ENCODE results near the gene LDHAL6A.

LDHAL6A gene

DNA sequence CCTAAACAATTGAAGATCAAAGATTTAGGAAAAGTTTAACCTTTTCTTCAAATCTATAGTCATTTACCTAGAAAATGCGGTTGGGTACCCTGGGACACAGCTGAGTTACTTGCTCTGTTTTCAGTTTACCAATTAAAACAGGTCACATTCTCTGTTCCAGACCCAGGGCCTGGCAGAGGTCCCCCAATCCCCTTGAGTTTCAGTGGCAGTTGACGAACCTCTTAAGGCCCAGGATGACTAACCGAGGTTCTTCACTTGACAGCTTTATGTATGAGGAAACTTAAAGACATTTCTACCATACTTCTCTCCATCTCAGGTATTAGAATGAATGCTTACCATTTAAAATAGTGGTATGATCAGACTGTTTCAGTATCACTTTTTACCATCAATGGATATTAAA, 16.3 kb downstream of the LDHAL6A start:
- Histone ChIP-seq H3K36me3 (ENCODE audit: insufficient read depth, low read length) (peaks cover 8% of the 10 kb centered on the region; the same call in 1 of the 2 replicates), H2AFZ (ENCODE audit: low read length) (no peak overlapping the region), H4K20me1 (ENCODE audit: insufficient read depth, low read length, poor library complexity, severe bottlenecking) (no peaks in the 10 kb centered on the region), H3K4me2 (ENCODE audit: low read depth, low read length, poor library complexity, severe bottlenecking) (no peak overlapping the region), H3K9me3 (ENCODE audit: insufficient read depth, low read depth, low read length) (no peaks in the 10 kb centered on the region), H3K79me2 (ENCODE audit: insufficient read depth, low read length) (no peaks in the 10 kb centered on the region), H3K9me2 (replicated peaks; ENCODE audit: low read depth, low read length) (no peaks in the 10 kb centered on the region), H3K4me3 (ENCODE audit: low read length, poor library complexity, severe bottlenecking) (no peak overlapping the region), H3K27me3 (ENCODE audit: insufficient read depth, low read length, poor library complexity, severe bottlenecking) (no peaks in the 10 kb centered on the region), H3K4me1 (ENCODE audit: insufficient read depth, low read length, poor library complexity, severe bottlenecking) (no peaks in the 10 kb centered on the region), H3F3A (ENCODE audit: low read depth) (no peaks in the 10 kb centered on the region), H3K9ac (ENCODE audit: low read depth, low read length, poor library complexity, severe bottlenecking) (no peak overlapping the region)
- TF ChIP-seq, protein P1, sequence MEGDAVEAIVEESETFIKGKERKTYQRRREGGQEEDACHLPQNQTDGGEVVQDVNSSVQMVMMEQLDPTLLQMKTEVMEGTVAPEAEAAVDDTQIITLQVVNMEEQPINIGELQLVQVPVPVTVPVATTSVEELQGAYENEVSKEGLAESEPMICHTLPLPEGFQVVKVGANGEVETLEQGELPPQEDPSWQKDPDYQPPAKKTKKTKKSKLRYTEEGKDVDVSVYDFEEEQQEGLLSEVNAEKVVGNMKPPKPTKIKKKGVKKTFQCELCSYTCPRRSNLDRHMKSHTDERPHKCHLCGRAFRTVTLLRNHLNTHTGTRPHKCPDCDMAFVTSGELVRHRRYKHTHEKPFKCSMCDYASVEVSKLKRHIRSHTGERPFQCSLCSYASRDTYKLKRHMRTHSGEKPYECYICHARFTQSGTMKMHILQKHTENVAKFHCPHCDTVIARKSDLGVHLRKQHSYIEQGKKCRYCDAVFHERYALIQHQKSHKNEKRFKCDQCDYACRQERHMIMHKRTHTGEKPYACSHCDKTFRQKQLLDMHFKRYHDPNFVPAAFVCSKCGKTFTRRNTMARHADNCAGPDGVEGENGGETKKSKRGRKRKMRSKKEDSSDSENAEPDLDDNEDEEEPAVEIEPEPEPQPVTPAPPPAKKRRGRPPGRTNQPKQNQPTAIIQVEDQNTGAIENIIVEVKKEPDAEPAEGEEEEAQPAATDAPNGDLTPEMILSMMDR (conservative IDR thresholded peaks at IDR 0.05; ENCODE audit: low read length): no peak
- TF ChIP-seq EZH2phosphoT487 (IDR thresholded peaks at IDR 0.05; ENCODE audit: borderline replicate concordance): no peak

DNA sequence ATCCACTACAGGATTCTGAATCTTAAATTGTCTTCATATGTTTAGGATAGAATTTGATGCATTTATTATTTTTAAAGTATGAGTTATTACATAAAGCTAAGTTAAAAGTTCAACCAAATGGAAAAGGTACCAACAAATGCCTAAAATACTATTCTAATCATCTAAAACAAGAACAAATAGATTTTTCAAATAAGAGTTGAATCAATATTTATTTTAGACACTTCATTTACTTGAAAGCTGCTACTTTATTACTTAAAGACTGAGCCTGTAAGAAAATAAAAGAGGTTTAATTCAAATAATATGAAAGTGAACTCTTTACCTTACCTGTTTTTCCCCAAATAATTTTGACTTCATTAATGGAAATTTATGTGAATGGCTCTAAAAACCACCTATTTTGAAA, 16.9 kb downstream of the LDHAL6A start:
- no peak for TF ChIP-seq EZH2phosphoT487 (IDR thresholded peaks at IDR 0.05; ENCODE audit: borderline replicate concordance)
- TF ChIP-seq, protein P1 (conservative IDR thresholded peaks at IDR 0.05; ENCODE audit: low read length): no peak
- peaks cover 11% of the 10 kb centered on the region; the same call in 1 of the 2 replicates for H3K36me3 ChIP-seq (ENCODE audit: insufficient read depth, low read length)
- no peaks in the 10 kb centered on the region for H4K20me1 ChIP-seq (ENCODE audit: insufficient read depth, low read length, poor library complexity, severe bottlenecking)
- H3K9me3 ChIP-seq (ENCODE audit: insufficient read depth, low read depth, low read length): no peaks in the 10 kb centered on the region
- H3K9ac ChIP-seq (ENCODE audit: low read depth, low read length, poor library complexity, severe bottlenecking): no peak overlapping the region
- no peaks in the 10 kb centered on the region for H3K4me1 ChIP-seq (ENCODE audit: insufficient read depth, low read length, poor library complexity, severe bottlenecking)
- H3K4me3 ChIP-seq (ENCODE audit: low read length, poor library complexity, severe bottlenecking): no peak overlapping the region
- H3K79me2 ChIP-seq (ENCODE audit: insufficient read depth, low read length): no peaks in the 10 kb centered on the region
- H3F3A ChIP-seq (ENCODE audit: low read depth): no peaks in the 10 kb centered on the region
- H3K4me2 ChIP-seq (ENCODE audit: low read depth, low read length, poor library complexity, severe bottlenecking): no peak overlapping the region
- no peak overlapping the region for H2AFZ ChIP-seq (ENCODE audit: low read length)
- H3K27me3 ChIP-seq (ENCODE audit: insufficient read depth, low read length, poor library complexity, severe bottlenecking): no peaks in the 10 kb centered on the region
- H3K9me2 ChIP-seq (replicated peaks; ENCODE audit: low read depth, low read length): no peaks in the 10 kb centered on the region

DNA sequence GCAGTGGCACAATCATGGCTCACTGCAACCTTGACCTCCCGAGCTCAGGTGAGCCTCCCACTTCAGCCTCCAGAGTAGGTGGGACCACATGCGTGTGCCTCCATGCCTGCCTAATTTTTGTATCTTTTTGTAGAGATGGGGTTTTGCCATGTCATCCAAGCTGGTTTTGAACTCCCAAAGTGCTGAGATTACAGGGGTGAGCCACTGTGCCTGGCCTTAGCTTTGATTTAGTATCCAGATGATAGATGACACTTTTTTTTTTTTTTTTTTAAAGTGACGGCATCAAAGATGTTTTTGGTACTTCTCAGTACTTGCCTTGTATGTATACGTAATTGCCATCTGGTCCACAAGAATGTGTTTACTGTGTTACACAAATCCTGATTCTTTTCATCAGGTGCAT, 23.4 kb downstream of the LDHAL6A start:
- no peaks in the 10 kb centered on the region for H3K9me3 ChIP-seq (ENCODE audit: insufficient read depth, low read depth, low read length)
- H4K20me1 ChIP-seq (ENCODE audit: insufficient read depth, low read length, poor library complexity, severe bottlenecking): no peaks in the 10 kb centered on the region
- H3K27me3 ChIP-seq (ENCODE audit: insufficient read depth, low read length, poor library complexity, severe bottlenecking): no peaks in the 10 kb centered on the region
- no peak for TF ChIP-seq EZH2phosphoT487 (IDR thresholded peaks at IDR 0.05; ENCODE audit: borderline replicate concordance)
- TF ChIP-seq, protein P1 (conservative IDR thresholded peaks at IDR 0.05; ENCODE audit: low read length): no peak
- H3K79me2 ChIP-seq (ENCODE audit: insufficient read depth, low read length): no peaks in the 10 kb centered on the region
- no peaks in the 10 kb centered on the region for H3F3A ChIP-seq (ENCODE audit: low read depth)
- no peak overlapping the region for H3K9ac ChIP-seq (ENCODE audit: low read depth, low read length, poor library complexity, severe bottlenecking)
- no peaks in the 10 kb centered on the region for H3K9me2 ChIP-seq (replicated peaks; ENCODE audit: low read depth, low read length)
- H3K4me2 ChIP-seq (ENCODE audit: low read depth, low read length, poor library complexity, severe bottlenecking): no peak overlapping the region
- H3K36me3 ChIP-seq (ENCODE audit: insufficient read depth, low read length): peaks cover 75% of the 10 kb centered on the region
- no peak overlapping the region for H2AFZ ChIP-seq (ENCODE audit: low read length)
- no peak overlapping the region for H3K4me3 ChIP-seq (ENCODE audit: low read length, poor library complexity, severe bottlenecking)
- H3K4me1 ChIP-seq (ENCODE audit: insufficient read depth, low read length, poor library complexity, severe bottlenecking): no peaks in the 10 kb centered on the region
